Measurements from ENCODE around the gene DHRS1.

The DHRS1 gene

DNA sequence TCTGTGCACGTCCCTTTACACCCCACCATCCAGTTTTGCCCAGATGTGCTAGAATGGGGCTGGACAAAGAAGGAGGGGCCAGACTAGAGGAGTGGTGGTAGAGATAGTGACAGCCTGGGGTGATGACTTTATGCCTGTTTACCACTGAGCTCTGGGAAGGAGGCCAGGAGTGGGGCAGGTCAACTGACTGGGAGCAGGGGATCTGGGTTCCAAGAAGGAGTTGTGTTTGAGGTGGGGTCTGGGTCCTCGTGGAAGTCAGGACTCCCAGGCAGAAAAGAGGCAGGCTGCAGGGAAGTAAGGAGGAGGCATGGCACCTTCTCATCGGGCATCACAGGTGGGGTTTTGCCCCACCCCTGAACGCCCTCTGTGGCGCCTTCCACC lies 10.7 kb upstream of the DHRS1 start:
- DNase-seq (ENCODE audit: low read depth in 4 of 4, low spot score in 1 of 4) = no peak

DNA sequence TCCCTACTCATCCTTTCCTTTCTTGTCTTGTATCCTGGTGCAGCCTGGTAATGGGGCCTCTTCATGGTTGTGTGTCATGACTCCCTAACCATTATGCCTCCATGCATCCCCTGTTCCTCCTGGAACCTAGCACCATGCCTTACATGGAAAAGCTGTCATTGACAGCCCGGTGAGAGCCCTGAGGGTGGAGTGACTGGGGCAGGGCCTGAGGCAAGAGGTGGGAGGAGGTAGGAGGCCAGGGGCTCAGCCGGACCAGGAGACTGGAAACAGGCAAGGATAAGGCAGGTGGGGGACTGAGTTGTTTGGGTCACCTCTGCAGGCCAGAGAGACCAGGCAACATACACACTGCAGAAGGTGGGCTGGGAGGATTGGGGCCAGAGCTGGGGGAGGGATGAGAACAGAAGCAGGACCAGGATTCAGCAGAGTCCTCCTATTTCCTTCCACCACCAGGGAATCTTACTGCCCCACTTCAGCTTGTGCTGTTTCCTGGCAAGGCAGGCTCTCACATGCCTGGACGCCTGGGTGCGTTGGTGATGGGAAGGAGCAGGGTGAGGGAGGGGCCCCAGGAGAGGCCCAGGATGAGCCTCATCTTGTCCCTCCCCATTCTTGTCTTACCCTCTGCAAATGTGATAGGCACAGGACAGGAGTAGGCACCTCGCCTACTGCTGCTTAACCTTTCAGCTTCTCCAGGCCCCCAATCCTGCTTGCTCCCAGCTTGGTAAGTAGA lies 10.1 kb upstream of the DHRS1 start, which contains the start of gene LTB4R2:
Gene LTB4R2, plus strand, starts transcription at position 603 of the 727 bp plus-strand sequence. CDS start 525 bp downstream, outside the sequence.
- DNase-seq (ENCODE audit: low read depth in 4 of 4, low spot score in 1 of 4) = no peak

DNA sequence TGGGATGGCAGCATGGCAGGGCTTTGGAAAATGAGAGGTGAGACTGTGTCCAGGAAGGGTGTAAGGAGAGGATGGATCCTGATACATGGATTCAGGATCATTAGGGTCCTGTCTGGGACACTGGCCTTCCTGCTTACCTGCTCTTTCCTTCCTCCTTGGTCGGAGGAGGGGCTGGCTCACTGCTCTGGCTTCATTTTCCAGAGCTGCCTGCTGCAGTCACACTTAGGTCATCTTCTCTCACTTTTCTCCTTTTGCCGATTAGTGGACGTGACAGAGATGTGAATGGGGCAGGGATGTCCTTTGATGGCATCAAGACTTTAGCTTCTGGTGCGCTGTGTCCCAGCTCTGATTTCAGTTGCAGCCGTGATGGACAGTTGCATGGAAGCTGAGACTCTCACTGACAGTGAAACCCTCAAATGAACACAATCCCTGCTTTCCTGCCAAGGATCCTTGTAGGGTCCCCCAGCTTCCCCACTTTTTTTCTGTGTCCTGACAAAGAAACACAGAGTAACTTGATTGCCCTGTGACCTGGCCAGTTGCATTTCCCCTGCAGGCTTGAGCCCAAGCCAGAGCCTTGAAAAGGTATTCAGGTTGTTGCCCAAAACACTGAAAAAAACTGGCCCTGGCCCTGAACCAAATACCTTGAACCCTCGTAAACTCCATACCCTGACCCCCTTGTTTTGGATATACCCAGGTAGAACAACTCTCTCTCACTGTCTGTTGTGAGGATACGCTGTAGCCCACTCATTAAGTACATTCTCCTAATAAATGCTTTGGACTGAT lies 9.0 kb upstream of the DHRS1 start:
- no peak for DNase-seq (ENCODE audit: low read depth in 4 of 4, low spot score in 1 of 4)

DNA sequence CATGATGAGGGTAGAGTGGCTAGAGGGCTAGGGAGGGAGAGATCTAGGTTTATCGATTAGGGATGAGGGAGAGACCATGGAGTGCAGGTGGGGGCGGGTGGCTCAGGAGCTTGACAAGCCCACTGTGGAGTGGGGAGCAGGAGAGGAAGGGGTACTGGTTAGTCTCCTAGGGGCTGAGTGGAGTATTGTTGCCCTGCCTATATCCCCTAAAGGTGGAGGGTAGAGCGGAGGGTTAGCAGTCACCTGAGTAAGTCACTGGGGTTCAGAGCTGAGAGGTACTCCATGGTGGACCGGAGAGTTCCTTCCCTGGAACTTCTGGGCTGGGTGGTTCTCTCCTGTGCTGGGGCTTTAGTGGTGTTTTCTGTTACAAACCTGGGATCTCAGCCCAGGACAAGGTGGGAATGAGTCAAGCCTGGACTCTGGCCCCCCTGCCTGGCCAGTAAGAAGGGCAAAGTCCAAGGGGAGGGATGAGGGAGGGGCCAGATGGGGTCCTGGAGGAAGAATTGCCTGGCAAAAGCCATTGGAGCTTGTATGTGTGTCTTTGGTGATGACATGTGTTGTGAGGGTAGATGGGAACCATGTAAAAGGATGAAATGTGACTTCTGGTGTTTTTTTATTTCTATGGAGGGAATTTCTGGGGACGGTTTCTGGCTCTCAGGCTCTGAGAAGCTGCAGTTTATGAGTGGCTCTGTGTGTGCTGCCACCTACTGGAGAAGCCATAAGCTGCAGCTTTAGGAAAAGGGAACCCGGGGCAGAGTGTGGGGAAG lies 8.2 kb upstream of the DHRS1 start, which contains the start of gene CIDEB:
Gene CIDEB, minus strand, starts transcription at position 403 of the 767 bp plus-strand sequence. Its CDS starts 119 bp downstream, at position 284.
- peak in 1 of 4 experiments; percentile 34 for DNase-seq (ENCODE audit: low read depth in 4 of 4, low spot score in 1 of 4)

DNA sequence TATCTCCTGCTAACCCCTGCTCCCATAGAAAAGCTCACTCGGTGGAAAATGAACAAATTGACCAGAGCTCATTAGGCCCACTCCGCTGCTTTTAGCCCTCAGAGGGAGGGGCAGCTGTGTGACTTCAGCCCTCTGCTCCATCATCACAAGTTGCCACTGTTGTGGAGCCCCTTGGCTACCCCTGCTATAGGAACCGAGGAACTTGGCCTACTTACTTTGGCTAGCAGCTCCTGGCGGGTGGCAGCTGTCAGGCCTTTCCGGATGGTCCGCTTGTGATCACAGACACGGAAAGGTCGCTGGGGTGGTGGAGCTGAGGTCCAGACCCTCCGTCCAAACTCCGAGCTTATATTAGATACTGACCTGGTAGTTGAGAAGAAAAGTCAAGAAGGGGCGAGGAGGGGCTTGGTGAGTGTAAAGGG lies 7.6 kb upstream of the DHRS1 start:
- DNase-seq (ENCODE audit: low read depth in 4 of 4, low spot score in 1 of 4) = no peak

DNA sequence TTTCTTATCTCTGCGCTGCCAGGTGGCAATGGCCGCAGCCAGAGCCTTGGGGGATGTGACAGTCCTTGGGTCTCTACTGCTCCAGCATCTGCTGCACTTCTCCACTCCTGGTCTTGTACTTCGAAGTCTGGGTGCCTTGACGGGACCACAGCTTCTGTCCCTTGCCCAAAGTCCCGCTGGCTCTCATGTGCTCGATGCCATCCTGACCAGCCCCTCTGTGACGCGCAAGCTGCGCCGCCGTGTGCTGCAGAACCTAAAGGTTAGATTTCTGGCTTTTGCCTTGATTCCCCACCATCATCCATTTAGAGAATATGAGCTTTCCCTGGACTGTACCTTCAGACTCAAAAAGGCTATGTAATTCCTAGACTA lies 4.4 kb upstream of the DHRS1 start:
- DNase-seq (ENCODE audit: low read depth in 4 of 4, low spot score in 1 of 4) = no peak

DNA sequence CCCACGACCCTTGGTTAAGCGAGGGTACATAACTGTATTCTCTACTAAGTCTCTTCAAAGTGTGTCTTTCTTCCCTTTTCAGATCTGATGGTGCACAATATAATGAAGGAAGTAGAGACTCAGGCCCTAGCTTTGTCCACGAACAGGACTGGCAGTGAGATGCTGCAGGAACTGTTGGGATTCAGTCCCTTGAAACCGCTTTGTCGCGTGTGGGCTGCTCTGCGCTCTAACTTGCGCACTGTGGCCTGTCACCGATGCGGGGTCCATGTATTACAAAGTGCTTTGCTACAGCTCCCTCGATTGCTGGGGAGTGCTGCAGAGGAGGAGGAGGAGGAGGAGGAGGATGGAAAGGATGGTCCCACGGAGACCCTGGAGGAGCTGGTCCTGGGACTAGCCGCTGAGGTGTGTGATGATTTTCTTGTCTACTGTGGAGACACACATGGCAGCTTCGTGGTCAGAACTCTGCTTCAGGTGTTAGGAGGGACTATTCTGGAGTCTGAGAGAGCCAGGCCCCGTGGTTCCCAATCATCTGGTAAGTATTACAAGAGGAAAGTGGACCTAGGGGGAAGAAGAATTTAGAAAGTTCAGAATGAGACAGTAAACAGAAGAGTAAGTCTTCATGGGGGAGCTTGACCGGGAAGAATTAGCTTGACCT lies 873 bp upstream of the DHRS1 start:
- no peak for DNase-seq (ENCODE audit: low read depth in 4 of 4, low spot score in 1 of 4)

DNA sequence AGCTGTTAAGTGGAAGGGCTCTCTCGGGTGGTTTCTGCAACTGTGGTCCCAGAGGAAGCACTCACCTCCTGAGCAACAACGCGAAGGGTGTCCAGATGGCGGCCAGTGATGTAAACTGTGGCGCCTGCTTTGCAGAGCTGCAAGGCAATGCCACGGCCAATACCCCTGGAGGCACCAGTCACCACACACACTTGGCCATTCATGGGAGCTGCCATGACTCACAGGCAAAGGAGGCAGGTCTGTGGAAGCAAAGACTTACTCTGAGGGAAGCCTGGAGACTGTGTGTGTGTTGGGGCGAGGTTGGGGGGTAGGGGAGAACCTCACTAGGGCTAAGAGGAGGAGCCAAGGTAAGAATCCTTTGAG lies 707 bp downstream of the DHRS1 start:
- no peak for DNase-seq (ENCODE audit: low read depth in 4 of 4, low spot score in 1 of 4)

DNA sequence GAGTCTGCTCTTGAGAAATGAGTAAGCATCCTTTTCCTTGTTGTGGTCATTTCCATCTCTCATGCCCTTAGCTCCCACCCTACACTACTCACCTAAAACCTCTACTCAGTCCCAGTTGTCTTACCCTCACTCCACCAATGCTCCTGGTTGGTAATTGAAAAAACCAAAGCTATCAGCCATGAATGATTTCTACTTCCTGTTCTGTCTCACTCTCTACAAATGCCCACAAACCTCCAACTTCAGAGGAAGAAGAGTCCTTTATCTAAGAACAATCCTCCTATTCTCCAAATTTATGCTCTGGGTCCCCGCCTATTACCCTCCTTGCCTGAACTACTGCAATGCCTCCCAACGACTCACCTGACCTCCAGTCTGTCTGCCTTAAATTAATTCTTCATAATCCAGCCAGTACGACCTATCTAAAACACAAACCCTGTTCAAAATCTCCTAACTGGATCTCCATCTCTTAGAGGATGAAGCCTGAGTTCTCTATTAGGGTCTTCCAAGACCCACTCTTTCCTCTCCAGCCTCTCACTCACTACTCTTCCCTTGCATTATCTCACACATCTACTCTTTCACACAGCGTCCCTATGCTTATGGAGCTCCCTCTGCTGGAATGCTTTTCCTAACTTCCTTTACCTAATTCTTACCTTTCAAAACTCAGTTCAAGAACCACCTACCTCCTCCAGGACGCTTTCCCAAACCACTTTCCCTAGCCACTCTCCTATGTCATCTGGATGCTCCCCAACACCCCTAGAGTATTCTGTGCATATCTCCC lies 2.2 kb downstream of the DHRS1 start:
- DNase-seq (ENCODE audit: low read depth in 4 of 4, low spot score in 1 of 4) = no peak

DNA sequence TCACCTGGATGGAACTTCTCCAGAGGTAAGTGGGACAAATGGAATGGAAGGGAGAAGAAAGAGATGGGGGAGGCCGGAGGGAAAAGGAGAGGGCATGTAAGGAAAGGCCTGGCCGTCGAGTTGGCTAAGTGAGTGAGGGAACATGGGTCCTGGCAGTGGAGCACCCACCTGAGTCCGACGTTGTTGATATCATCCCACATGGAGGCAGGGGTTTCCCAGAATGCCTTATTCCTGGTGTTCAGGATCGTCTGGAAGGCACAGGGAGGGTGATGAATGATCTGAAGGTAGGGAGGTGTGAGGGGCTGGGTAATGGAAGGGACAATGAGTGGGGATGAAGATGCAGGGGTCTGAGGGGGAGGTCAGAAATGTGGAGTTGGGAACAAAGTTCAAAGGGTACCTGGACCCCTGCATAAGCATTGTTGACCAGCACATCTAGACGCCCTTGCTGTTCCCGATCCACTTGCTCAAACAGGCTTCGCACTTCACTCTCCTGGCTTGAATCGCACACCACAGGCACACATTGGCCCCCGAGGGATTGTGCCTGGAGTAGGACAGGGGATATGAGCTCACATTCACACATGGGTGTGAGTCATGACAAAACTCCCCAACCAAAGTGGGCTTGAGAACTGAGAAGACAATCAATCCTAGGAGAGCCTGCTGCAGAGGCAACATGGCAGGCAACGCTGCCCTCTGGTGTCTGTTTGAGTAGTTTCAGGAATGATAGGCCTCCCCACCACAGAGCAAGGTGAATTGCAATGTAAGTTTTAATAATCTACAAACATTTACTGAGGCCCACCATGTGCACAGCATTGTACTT lies 3.0 kb downstream of the DHRS1 start:
- peak; percentile 40 to 64 (median 52) for DNase-seq (ENCODE audit: low read depth in 4 of 4, low spot score in 1 of 4)

DNA sequence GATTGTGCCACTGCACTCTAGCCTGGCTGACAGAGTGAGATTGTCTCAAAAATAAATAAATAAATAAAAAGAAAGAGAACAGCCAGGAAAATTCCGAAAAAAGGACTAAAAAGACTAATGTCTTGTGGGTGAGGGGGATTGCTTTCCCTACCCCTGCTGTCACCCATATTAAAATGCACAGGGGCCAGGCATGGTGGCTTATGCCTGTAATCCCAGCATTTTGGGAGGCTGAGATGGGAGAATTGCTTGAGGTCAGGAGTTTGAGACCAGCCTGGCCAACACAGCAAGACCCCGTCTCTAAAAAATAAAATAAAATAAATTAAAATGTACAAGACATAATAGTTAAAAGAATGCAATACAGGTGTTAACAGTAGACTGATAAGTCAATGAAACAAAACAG lies 6.1 kb downstream of the DHRS1 start:
- DNase-seq (ENCODE audit: low read depth in 4 of 4, low spot score in 1 of 4) = no peak

DNA sequence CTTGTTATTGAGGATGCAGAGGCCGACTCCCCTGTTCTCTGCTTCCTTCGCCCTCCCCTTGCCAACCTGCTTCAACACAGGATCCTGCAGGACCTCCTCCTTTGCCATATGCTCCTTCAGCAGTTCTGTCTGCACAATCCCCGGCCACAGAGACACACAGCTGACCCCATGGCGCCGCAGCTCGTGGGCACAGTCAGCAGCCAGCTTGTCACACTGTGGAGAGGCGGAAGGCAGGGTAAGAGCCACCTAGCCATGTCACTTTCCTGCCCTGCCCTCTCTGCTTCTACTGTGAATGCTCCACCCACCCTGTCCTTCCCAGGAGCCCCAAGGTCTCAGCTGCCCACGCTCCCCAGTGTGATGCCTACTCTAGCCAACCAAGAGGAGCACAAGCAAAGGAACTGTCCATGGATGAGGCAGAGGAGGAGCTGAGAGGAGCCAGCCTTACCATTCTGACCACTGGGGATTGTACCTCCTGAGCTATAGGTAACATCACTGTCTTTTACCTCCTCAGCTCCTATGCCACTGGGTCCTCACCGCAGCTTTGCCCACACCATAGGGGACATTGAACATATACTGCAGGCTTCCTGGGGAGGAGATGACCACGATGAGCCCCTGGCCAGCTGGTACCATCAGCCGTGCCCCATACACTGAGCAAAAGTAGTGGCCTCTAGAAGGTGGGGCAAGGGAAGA lies 7.3 kb downstream of the DHRS1 start:
- no peak for DNase-seq (ENCODE audit: low read depth in 4 of 4, low spot score in 1 of 4)

DNA sequence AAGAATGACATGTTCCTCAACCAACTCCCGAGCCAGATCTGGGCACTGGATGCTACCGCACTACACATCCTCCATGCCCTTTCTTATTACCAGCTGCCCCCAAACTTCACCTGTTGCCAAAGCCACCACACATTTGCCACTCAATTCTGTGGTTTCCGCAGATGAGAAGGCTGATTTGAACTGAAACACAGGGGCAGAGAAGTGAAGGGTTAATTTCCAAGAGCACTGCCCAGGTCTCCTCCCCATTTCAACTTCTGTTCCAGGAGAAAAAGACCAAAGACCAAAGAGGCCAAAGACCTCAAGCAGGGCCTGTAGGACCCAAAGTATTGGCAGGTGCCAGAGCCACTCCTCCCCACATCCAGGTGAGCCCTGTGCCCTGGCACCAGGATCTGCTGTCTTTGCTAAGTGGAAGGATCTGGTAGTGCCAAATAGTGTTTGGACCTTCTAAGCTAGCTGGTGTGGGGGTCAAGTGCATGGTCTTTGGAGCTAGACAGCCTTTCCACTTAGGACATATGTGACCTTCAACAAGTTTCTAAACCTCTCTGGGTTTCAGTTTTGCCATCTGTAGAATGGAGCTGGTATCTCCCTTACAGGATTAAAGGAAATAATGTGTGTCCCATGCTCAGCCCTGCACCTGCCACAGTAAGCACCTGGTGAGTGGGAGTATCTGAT lies 8.0 kb downstream of the DHRS1 start:
- DNase-seq (ENCODE audit: low read depth in 4 of 4, low spot score in 1 of 4) = no peak

DNA sequence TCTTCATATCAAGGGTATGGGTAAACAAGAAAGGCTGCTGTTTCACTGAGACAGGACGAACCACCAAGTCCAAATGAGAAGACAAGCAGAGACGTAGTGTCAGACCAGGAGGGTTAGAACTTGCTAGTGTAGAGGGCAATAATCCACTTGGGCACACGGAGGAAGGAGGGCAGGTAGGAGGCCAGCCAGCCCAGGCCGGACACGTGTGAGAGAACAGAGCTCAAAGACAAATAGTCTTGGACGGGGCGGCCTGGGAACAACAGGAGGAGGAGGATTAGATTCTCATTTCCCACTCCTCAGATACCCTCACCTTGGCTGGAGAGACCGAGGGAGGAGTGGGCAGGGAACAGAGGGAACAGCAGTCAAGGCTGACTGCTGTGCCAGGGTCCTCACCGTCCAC lies 8.8 kb downstream of the DHRS1 start:
- no peak for DNase-seq (ENCODE audit: low read depth in 4 of 4, low spot score in 1 of 4)

DNA sequence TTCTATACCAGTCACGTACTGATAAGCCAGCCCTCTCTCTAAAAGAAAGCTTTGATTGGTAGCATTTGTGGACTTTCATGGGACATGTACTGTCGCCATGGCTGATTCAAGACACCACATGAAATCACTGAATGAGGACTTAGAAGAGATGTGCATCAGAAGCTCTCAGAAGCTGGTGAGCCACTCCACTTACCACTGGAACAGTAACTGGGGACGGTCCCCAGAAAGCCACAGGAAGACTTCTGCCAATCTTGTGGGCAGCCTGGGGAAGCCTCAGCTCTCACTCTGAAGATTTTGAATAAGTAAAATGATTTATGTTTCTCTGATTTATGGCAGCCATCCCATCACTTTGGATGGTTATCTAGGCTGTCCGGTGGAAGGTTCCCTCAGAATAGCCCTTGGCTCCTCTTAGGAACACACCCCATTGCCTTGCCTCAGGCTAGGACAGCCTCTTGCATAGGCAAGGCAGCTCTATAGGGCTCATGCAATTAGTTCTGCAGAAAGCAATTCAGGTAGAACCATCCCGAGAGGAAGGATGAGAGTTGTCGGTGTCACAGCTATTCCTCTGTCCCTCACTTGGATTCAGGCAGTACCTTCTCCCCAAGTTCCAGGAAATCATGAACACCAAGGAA lies 9.8 kb downstream of the DHRS1 start:
- DNase-seq (ENCODE audit: low read depth in 4 of 4, low spot score in 1 of 4) = peak in 2 of 4 experiments; percentile 48 to 58

DNA sequence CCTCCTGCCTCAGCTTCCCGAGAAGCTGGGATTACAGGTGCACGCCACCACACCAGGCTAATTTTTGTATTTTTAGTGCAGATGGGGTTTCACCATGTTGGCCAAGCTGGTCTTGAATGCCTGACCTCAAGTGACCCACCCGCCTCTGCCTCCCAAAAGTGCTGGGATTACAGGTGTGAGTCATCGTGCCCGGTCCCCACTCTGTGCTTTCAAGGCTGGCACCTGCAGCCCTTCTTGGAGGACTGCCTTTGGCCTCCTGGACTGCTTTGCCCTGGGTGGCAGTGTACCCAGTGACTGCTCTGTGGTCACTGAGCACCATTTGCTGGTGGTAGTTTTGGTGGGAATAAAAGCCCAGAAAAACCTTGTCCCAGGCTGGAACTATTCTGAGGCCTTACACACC lies 12.6 kb downstream of the DHRS1 start:
- DNase-seq (ENCODE audit: low read depth in 4 of 4, low spot score in 1 of 4) = no peak

DNA sequence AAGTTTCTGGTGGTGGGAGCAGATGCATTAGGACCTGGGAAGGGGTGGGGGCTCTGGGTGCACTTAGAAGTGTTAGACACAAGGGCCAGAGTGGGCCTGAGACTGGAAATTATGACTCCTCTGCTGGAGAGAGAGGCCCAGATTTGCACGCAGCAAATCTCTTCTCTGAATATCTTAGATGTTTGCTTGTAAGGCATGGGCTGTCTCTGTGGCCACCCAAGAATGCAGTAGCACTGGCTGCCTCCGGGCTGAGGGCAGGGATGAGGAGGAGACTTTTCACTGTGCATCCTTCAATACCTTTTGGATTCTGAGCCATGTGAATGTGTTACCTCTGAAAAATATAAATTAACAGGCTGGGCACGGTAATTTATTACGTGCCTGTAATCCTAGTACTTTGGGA lies 14.2 kb downstream of the DHRS1 start:
- no peak for DNase-seq (ENCODE audit: low read depth in 4 of 4, low spot score in 1 of 4)

DNA sequence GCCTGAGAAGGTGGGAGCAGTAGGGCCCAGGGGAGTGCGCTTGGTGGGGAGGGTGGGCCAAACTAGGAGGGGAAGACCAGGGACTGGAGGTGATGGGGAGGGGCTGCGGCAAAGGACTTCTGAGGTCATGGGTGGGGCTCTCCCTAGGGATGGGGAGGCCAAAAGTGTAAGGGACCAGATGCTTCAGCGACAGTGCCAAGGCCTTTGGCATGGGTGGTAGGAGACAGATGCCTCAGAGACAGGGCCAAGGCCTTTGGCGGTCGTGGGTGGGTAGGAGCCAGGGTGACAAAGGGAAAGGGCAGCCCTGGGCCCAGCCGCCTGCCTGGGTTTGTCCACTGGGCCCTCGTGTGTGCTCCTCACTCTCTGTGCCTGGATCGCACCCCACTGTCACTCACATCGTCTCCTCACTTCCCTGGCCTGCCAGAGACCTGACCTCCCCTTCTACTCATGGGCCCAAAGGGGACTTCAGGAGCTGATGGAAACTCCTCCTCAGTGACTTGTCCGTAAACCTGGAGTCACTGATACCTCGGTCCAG lies 15.0 kb downstream of the DHRS1 start:
- no peak for DNase-seq (ENCODE audit: low read depth in 4 of 4, low spot score in 1 of 4)
